Erythroblast (primary cell): Measurements from ENCODE around the gene POLA2.

Source experiments
- GATA1 ChIP-seq: IDR thresholded peaks from 2 replicates; pipeline ENCODE4 v1.6.1; 2011; ENCODE audit warnings: low read depth, mild to moderate bottlenecking, control low read depth, low read length, moderate library complexity
- POLR2A ChIP-seq: IDR thresholded peaks from 2 replicates; pipeline ENCODE4 v1.6.1; 2011; ENCODE audit warnings: mild to moderate bottlenecking, low read length

DNA sequence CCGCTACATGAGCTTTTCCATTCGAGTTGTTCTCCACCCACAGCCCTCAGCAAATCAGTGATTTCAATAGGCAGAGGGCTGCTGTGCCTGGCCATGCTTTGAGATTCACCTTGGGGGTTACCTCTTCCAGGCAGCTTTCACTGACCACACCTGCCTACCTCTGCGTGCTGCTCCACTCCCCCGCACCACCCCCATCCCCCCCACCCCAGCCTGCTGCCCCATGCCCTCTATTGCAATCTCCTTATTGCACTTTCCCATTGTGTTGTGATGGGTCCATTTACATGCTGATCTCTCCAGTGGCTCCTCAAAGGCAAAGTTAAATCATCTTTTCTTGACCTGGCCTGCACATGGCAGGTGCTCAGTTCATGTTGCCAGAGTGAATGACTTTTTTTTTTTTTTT, 18.0 kb upstream of the POLA2 start:
- no peak for TF ChIP-seq POLR2A
- TF ChIP-seq GATA1: no peak
